ENCODE measurements around the gene PHF14.
"Not testable (repeated sequence)": the region's sequence is repeated elsewhere in the genome, so short reads cannot be mapped to it uniquely, and the experiment has no call there.

Gene PHF14

DNA sequence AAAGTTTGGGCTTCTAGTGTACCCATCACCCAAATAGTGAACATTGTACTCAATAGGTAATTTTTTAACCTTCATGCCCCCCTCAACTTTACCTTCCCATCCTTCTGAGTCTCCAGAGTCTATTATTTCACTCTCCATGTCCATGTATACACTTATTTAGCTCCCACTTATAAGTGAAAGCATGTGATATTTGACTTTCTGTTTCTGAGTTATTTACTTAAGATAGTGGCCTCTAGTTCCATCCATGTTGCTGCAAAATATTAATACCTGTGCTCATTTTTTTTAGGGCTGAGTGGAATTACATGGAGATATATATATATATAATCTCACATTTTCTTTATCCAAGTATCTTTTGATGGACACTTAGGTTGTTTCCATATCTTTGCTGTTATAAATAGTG lies 21.1 kb upstream of the PHF14 start:
- in situ Hi-C loops (cut with MboI; ENCODE audit: low sequenced_read_pairs): no loop called here

DNA sequence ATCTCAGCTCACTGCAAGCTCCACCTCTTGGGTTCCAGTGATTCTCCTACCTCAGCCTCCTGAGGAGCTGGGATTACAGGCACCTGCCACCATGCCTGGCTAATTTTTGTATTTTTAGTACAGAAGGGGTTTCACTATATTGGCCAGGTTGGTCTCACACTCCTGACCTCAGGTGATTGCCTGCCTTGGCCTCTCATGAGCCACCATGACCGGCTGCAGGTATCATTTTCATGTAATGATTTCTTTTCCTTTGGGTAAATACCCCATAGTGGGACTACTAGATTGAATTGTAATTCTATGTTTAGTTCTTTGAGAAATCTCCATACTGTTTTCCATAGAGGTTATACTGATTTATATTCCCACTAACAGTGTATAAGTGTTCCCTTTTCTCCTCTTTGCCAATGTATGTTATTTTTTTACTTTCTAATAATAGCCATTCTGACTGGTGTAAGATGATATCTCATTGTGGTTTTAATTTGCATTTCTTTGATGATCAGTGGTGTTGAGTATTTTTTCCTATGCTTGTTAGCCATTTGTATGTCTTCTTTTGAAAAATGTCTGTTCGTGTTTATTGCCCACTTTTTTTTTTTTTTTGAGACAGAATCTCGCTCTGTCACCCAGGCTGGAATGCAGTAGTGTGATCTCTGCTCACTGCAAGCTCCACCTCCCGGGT lies 20.5 kb upstream of the PHF14 start:
- H3K4me3 ChIP-seq; H3K9me3 ChIP-seq; DNase-seq (ENCODE audit: low spot score in 2 of 2); H3K36me3 ChIP-seq (replicated peaks); H3K4me1 ChIP-seq; H3K27me3 ChIP-seq (ENCODE audit: low read depth); in situ Hi-C loops (cut with MboI; ENCODE audit: low sequenced_read_pairs): not testable (repeated sequence)

More for the DNA sequence above, 21.1 kb upstream of the PHF14 start:
- no peak for DNase-seq (ENCODE audit: low spot score in 2 of 2)
- Histone ChIP-seq H3K4me3 (no peak overlapping the region), H3K36me3 (replicated peaks) (no peaks in the 10 kb centered on the region), H3K27me3 (ENCODE audit: low read depth) (no peaks in the 10 kb centered on the region), H3K9me3 (peaks cover 4% of the 10 kb centered on the region; the same call in 1 of the 2 replicates), H3K4me1 (peaks cover 3% of the 10 kb centered on the region; the same call in 1 of the 2 replicates)

DNA sequence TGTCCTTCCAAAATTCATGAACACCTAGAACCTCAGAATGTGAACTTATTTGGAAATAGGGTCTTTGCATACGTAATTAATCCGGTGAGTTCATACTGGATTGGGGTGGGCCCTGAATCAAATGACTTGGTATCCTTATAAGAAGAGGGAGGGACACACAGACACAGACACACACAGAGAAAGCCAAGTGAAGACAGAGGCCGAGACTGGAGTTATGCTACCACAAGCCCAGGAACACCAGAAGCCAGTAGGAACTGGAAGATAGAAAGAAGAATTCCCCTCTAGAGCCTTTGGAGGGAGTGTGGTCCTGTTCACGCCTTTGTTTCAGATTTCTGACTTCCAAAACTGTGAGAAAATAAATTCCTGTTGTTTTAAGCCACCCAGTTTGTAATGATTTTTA lies 17.1 kb upstream of the PHF14 start:
- Histone ChIP-seq H3K4me3 (no peak overlapping the region), H3K9me3 (peaks cover 8% of the 10 kb centered on the region), H3K4me1 (peaks cover 3% of the 10 kb centered on the region; the same call in 1 of the 2 replicates), H3K27me3 (ENCODE audit: low read depth) (no peaks in the 10 kb centered on the region), H3K36me3 (replicated peaks) (no peaks in the 10 kb centered on the region)
- no peak for DNase-seq (ENCODE audit: low spot score in 2 of 2)
- in situ Hi-C loops (cut with MboI; ENCODE audit: low sequenced_read_pairs): no loop called here

DNA sequence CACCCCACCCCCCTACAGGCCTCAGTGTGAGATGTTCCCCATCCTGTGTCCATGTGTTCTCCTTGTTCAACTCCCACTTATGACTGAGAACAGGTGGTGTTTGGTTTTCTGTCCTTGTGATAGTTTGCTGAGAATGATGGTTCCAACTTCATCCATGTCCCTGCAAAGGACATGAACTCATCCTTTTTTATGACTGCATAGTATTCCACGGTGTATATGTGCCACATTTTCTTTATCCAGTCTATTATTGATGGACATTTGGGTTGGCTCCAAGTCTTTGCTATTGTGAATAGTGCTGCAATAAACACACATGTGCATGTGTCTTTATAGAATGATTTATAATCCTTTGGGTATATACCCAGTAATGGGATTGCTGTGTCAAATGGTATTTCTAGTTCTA lies 13.4 kb upstream of the PHF14 start:
- H3K9me3 ChIP-seq; H3K4me1 ChIP-seq; DNase-seq (ENCODE audit: low spot score in 2 of 2); in situ Hi-C loops (cut with MboI; ENCODE audit: low sequenced_read_pairs); H3K27me3 ChIP-seq (ENCODE audit: low read depth); H3K4me3 ChIP-seq; H3K36me3 ChIP-seq (replicated peaks): not testable (repeated sequence)

DNA sequence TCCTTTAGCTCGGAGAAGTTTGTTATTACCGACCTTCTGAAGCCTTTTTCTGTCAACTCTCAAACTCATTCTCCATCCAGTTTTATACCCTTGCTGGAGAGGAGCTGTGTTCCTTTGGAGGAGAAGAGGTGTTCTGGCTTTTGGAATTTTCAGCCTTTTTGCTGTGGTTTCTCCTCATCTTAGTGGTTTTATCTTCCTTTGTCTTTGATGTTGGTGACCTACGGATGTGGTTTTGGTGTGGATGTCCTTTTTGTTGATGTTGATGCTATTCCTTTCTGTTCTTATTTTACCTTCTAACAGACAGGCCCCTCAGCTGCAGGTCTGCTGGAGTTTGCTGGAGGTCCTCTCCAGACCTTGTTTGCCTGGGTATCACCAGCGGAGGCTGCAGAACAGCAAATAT lies 8.7 kb upstream of the PHF14 start:
- H3K36me3 ChIP-seq (replicated peaks); H3K9me3 ChIP-seq; H3K4me3 ChIP-seq; H3K27me3 ChIP-seq (ENCODE audit: low read depth); in situ Hi-C loops (cut with MboI; ENCODE audit: low sequenced_read_pairs); DNase-seq (ENCODE audit: low spot score in 2 of 2); H3K4me1 ChIP-seq: not testable (repeated sequence)

DNA sequence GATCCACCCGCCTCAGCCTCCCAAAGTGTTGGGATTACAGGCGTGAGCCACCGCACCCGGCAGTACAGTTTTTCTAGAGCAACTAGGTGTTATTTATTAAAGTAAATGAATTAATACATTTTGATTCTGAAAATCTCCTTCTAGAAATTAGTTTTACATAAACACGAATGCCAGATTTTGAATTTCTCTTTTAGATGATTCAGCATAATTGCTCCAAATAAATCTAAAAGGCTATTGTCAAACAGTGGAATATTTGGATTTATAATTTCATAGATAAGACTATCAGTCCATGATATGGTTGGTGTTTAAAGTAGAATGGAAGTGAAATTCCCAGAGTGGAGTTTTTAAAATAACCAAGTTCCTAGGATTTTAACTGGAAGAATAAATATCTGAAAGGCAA lies 1.5 kb upstream of the PHF14 start:
- no peaks in the 10 kb centered on the region for H3K9me3 ChIP-seq
- H3K27me3 ChIP-seq (ENCODE audit: low read depth): no peaks in the 10 kb centered on the region
- in situ Hi-C loops (cut with MboI; ENCODE audit: low sequenced_read_pairs): no loop called here
- no peak overlapping the region for H3K4me3 ChIP-seq
- DNase-seq (ENCODE audit: low spot score in 2 of 2): no peak
- H3K4me1 ChIP-seq: peaks cover 11% of the 10 kb centered on the region
- H3K36me3 ChIP-seq (replicated peaks): peaks cover 15% of the 10 kb centered on the region

DNA sequence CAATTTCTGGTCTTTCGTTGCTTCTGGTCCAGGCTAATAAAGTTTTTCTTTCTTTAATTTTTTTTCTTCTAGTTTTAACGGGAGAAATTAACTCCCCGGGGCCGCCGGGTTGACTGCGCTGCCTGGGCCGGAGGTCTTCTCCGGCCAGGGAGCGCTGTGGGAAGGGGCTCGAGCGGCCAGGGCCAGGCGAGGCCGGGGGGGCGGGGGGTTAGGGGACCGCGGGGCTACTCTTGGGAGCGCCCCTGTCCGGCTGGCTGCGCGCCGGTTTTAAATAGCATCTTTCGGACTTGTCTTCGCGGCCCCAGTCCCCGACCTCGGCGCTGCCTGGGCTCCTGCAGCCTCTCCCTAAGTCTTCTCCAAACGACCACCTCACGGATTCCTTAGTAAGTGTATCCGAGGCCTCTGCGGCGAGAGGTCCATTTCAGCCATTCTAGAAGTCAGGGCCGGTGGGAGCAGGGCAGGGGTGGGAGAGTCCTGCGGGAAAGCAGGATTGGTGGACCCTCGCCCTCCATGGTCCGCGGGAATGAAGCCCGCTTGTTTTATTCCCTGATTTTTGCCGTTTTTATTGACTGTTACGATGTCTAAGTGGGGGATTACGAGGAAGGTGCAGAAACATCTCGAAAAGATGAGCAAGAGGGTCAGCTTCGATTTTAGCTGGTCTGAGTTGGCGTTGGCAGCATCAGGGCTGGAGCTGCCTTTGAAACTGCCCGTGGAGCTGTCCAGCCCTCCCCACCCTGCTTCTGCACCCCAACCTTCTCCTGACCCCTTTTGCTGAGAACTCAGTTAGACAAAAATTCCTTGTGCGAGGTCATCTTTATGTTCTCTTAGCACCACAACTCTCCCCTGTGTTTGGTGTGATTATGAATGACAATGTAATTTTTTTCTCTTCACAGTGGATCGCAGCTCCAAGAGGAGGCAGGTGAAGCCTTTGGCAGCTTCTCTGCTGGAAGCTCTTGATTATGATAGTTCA lies 555 bp downstream of the PHF14 start:
- in situ Hi-C loops (cut with MboI; ENCODE audit: low sequenced_read_pairs): no loop called here
- no peaks in the 10 kb centered on the region for H3K9me3 ChIP-seq
- H3K36me3 ChIP-seq (replicated peaks): peaks cover 17% of the 10 kb centered on the region
- H3K4me1 ChIP-seq: peaks cover 11% of the 10 kb centered on the region
- H3K4me3 ChIP-seq: peak overlapping the region; percentile 54
- DNase-seq (ENCODE audit: low spot score in 2 of 2): peak; percentile 33 to 54
- no peaks in the 10 kb centered on the region for H3K27me3 ChIP-seq (ENCODE audit: low read depth)

DNA sequence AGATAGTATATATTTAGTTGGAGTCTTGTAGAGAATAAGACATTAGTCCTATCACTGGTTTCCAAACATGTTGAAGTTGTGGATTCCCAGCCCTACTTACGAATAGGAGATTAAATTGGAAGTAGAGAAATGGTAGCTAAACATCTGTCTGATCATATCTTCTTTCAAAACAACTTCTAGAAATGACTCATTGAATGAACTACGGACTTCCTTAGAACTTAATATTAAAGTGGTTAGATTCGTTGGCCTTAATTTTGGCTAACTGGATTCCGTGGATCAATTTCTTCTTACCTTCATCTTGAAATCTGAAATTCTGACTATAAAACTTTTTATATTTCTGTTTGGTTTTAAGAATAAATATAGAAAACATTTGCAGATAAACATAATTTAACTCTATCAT lies 3.4 kb downstream of the PHF14 start:
- peaks cover 21% of the 10 kb centered on the region for H3K36me3 ChIP-seq (replicated peaks)
- no peaks in the 10 kb centered on the region for H3K27me3 ChIP-seq (ENCODE audit: low read depth)
- H3K9me3 ChIP-seq: no peaks in the 10 kb centered on the region
- DNase-seq (ENCODE audit: low spot score in 2 of 2): no peak
- in situ Hi-C loops (cut with MboI; ENCODE audit: low sequenced_read_pairs): no loop called here
- no peak overlapping the region for H3K4me3 ChIP-seq
- peaks cover 11% of the 10 kb centered on the region for H3K4me1 ChIP-seq

DNA sequence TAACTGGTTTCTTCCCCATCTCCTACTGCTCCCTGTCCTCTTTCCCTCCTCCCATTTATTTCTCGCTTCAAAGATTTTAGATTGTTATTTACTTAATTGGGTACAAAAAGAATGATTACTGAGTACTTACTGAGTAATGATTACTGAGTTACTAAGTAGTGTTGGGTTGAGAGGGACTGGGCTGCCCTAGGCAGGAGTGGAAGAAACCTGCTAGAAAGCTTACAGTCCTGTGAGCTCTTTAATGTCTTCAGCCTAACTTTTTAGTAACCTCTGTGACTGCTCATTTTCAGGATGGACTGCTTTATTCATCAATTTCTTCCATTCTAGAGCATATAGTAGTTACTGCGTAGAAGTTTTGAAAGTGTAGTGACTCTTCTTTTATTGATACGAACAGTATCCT lies 7.6 kb downstream of the PHF14 start:
- Histone ChIP-seq H3K4me1 (peaks cover 10% of the 10 kb centered on the region), H3K36me3 (replicated peaks) (peaks cover 19% of the 10 kb centered on the region), H3K9me3 (no peaks in the 10 kb centered on the region), H3K4me3 (no peak overlapping the region), H3K27me3 (ENCODE audit: low read depth) (no peaks in the 10 kb centered on the region)
- in situ Hi-C loops (cut with MboI; ENCODE audit: low sequenced_read_pairs): no loop called here
- DNase-seq (ENCODE audit: low spot score in 2 of 2): no peak

DNA sequence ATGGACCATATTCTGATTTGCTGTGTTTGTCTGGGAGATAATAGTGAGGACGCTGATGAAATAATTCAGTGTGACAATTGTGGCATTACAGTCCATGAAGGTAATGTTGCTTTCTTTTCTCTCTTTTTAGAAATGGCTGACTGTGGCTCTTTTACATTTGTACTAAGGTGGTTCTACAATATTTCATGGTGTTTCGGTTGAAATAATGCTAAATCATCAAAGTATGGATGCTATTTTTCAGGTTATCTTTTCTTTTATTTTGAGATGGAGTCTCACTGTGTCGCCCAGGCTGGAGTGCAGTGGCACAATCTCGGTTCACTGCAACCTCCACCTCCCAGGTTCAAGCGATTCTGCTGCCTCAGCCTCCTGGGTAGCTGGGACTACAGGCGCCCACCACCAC lies 17.1 kb downstream of the PHF14 start:
- in situ Hi-C loops (cut with MboI; ENCODE audit: low sequenced_read_pairs); DNase-seq (ENCODE audit: low spot score in 2 of 2); H3K27me3 ChIP-seq (ENCODE audit: low read depth); H3K4me3 ChIP-seq; H3K9me3 ChIP-seq; H3K4me1 ChIP-seq: not testable (repeated sequence)
- H3K36me3 ChIP-seq (replicated peaks): peaks cover 39% of the 10 kb centered on the region

DNA sequence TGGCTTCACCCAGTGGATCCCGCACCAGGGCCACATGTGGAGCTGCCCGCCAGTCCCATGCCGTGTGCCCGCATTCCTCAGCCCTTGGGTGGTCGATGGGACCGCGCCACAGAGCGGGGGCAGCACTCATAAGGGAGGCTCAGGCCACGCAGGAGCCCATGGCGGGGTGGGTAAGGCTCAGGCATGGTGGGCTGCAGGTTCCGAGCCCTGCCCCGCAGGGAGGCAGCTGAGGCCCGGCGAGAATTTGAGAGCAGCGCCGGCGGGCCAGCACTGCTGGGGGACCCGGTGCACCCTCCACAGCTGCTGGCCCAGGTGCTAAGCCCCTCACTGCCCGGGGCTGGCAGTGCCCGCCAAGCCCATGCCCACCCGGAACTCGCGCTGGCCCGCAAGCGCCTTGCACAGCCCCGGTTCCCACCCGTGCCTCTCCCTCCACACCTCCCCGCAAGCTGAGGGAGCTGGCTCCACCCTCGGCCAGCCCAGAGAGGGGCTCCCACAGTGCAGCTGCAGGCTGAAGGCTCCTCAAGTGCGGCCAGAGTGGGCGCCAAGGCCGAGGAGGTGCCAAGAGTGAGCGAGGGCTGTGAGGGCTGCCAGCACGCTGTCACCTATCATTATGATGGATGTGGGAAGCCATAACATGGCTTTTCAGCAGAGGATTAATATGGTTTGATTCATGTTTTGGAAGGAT lies 22.0 kb downstream of the PHF14 start:
- H3K27me3 ChIP-seq (ENCODE audit: low read depth); in situ Hi-C loops (cut with MboI; ENCODE audit: low sequenced_read_pairs); H3K4me3 ChIP-seq; DNase-seq (ENCODE audit: low spot score in 2 of 2); H3K9me3 ChIP-seq; H3K4me1 ChIP-seq: not testable (repeated sequence)
- H3K36me3 ChIP-seq (replicated peaks): peaks cover 30% of the 10 kb centered on the region

DNA sequence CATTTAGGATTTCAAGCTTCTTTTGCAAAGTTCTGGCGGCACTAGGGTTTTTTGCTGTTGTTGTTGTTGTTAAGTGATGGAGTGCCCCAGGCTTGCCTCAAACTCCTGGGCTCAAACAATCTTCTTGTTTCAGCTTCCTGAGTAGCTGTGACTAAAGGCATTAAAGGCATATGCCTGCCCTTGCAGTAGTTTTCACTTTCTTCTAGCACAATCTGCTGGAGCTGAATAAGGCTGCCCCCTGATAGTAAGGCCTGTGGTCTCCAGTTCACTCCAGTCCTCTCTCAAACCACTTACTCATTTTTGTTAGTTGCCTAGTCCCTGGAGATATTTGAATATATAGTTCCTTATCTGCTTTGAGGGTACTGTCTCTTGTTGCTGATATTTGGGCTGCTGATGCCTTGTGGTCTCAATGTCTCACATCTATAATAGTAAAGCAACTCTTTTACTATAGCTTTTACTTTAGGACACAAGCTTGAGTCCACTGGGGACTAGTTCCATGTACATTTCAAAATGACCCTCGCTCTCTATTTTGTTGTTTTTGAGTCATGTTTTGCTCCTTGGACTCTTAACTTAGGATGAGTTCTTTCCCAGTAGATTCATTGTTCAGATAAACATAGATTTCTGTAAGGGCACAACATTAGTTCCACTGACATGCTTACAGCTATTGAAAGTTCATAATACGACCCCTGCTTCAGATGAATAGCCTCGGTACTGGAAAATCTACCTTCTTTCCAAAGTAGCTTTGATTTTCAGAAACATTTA lies 25.5 kb downstream of the PHF14 start:
- Histone ChIP-seq H3K4me3 (no peak overlapping the region), H3K27me3 (ENCODE audit: low read depth) (no peaks in the 10 kb centered on the region), H3K9me3 (no peaks in the 10 kb centered on the region), H3K4me1 (no peaks in the 10 kb centered on the region), H3K36me3 (replicated peaks) (peaks cover 13% of the 10 kb centered on the region)
- in situ Hi-C loops (cut with MboI; ENCODE audit: low sequenced_read_pairs): no loop called here
- no peak for DNase-seq (ENCODE audit: low spot score in 2 of 2)

DNA sequence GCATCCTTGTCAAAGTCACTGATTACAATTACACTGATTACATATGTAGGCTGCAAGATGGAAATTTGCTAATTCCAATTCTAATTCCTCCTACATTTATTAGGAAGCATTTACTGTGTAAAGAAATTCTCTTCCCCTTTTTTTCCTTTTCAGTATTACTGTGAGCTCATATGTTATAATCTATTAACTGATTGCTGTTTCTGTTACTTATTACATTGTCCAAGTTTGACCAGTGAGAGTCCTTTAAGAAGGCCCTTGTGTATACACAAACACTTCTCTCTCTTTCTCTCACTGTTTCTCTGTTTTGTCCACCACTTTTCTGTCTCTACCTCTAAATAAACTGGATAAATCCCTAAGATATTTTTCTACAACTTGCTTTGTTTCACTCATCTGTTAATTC lies 31.5 kb downstream of the PHF14 start:
- no peaks in the 10 kb centered on the region for H3K27me3 ChIP-seq (ENCODE audit: low read depth)
- in situ Hi-C loops (cut with MboI; ENCODE audit: low sequenced_read_pairs): no loop called here
- no peaks in the 10 kb centered on the region for H3K4me1 ChIP-seq
- H3K36me3 ChIP-seq (replicated peaks): 0 out of 2 replicates have a peak, but pooled peaks cover 3% of the 10 kb centered on the region
- DNase-seq (ENCODE audit: low spot score in 2 of 2): no peak
- no peak overlapping the region for H3K4me3 ChIP-seq
- no peaks in the 10 kb centered on the region for H3K9me3 ChIP-seq

All from HAP-1 (cell line).